GM13977 (cell line): Measurements from ENCODE around the gene CNTNAP5.

Experiments used
- DNase-seq: peaks from one replicate; pipeline ENCODE4 v3.0.0; 2012; ENCODE audit warnings: low spot score
- in situ Hi-C: fragments of 300-500 bp; cut with MboI; formaldehyde crosslinking; loops from one replicate; pipeline ENCODE4 v1.12.0; 2022; ENCODE audit warnings: low sequenced_read_pairs, low pct_unique_long_range_greater_than_20kb, mixed read lengths, inconsistent platforms; ENCODE audit not compliant: unreplicated experiment
- TF ChIP-seq, protein P1 (sequence below): IDR thresholded peaks from 2 replicates; pipeline ENCODE4 v1.5.1; 2012; ENCODE audit warnings: mild to moderate bottlenecking, control low read depth; ENCODE audit not compliant: insufficient read depth; ENCODE audit errors: extremely low read depth, missing control alignments

CNTNAP5 gene

DNA sequence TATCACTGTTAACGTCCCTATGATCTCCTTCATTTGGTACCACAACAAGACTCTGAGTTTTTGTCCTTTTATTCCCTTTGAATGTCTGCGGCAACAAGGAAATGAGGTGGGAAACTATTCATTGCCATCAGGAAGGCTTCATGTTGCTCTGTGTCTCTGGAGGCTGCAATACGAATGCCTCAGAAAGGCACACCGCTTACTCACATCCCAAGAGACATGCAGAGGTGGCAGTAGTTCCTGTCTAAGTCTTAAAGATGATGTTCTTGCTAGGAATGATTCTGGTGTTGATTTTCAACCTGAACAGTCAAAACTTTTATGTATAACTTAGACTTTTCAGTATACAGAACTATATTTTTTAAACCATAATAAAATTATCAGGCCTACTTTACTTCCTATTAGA, 24.0 kb downstream of the CNTNAP5 start:
- no peak for DNase-seq
- TF ChIP-seq, protein P1, sequence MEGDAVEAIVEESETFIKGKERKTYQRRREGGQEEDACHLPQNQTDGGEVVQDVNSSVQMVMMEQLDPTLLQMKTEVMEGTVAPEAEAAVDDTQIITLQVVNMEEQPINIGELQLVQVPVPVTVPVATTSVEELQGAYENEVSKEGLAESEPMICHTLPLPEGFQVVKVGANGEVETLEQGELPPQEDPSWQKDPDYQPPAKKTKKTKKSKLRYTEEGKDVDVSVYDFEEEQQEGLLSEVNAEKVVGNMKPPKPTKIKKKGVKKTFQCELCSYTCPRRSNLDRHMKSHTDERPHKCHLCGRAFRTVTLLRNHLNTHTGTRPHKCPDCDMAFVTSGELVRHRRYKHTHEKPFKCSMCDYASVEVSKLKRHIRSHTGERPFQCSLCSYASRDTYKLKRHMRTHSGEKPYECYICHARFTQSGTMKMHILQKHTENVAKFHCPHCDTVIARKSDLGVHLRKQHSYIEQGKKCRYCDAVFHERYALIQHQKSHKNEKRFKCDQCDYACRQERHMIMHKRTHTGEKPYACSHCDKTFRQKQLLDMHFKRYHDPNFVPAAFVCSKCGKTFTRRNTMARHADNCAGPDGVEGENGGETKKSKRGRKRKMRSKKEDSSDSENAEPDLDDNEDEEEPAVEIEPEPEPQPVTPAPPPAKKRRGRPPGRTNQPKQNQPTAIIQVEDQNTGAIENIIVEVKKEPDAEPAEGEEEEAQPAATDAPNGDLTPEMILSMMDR: no peak
- in situ Hi-C loops: no loop called here

DNA sequence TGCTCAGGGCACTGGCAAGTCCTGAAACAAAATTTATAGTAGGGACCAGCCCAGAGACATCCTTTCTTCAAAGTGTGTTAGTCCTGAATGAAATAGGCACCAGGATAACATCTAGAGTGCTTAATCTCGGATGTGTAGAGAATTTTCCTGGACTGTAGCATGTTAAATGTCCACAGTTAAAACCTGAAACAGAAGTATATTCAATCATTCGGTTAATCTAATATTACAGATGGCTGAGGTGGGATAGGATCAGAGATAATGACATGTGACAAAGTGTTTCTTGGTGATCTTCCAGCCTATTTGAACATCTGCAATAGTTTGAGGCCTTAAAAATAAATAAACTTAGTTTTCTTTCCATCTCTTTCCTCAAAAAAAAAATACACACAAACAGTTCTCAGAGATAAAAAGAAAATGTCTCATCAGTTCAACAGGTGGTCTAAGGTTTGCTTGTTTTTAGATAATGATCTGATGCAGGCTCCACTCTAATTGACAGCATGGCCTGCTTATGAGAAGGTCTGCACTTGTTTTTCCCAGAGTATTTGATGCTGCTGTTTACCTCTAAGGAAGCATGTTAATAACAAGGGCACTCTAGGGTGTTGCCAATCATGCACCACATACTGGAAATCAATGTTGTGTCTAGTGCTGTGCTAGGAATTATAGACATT, 25.9 kb downstream of the CNTNAP5 start:
- in situ Hi-C loops: no loop called here
- DNase-seq: no peak
- TF ChIP-seq, protein P1: no peak

DNA sequence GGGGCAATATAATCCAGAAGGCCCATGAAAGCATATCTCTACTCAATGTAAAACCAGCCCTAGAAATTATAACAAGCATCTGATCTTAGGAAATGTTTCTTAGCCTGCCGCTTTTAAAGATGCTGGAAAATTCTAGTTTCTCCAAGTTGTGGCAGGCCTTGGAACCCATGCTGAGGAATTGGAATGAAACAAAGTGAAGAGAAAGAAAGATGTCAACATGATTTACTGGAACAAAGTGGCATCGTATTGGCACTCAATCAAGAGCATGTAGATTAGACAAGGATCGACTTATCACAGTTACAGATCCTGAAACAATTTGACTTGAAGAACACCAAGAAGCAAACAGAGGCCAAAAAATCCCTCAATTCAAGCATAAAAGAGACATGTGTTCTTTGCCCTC, 28.7 kb downstream of the CNTNAP5 start:
- TF ChIP-seq, protein P1: no peak
- in situ Hi-C loops: no loop called here

DNA sequence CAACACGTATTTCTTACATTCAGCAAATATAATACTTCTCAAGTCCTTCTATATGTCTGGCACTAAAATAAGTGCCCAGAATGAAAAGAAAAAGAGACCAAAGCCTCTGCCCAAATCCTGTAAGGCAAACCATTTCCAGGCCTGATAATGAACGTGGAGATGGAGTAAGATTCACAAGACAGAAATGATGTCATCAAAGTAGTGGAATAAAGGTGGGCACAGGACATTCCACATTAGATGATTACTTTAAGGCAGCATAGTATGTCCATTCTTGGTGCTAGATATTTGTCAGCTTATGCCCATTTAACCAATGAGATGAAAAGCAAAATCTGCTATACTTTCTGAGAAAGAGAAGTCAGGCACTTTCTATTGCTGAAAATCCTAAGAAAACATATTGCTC, 38.5 kb downstream of the CNTNAP5 start:
- TF ChIP-seq, protein P1: no peak
- DNase-seq: no peak
- in situ Hi-C loops: no loop called here

More for the DNA sequence above, 28.7 kb downstream of the CNTNAP5 start:
- DNase-seq: no peak

DNA sequence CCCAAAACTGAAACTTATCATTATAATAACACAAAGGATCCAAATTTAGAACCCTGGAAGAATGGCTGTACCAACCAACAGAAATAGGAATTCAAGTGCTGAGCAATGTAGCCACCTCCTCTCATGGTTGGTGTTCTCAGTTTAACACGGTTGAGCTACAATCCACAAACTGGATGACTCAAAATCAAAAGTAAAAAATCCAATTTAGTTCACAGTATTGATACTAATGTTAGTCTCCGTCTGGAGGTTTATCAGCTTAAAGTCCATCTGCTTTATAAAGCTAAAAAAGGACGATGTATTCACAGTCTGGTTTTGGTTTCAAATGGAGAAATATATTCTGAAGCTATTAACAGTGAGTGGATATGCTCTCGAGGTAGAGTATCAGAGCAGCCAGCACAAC, 40.5 kb downstream of the CNTNAP5 start:
- in situ Hi-C loops: no loop called here
- DNase-seq: no peak
- TF ChIP-seq, protein P1: no peak

DNA sequence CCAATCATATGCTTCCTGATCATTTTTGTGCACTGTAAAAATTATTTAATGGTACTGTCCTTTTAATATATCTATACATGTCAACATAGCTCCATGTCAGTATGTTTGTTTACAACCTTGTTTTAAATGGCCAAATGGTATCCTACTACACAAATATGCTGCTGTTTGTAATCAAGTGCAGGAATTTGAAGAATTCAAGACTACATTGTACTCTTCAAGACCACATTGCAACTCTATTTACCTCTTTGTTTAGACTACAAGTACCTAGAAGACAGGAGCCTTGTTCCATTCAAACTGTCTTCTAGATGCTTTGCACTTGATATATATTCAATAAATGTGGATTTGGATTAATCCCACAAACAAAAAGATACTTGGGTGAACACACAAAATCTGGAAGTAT, 41.7 kb downstream of the CNTNAP5 start:
- DNase-seq: no peak
- in situ Hi-C loops: no loop called here
- TF ChIP-seq, protein P1: no peak
